Omental fat pad (tissue), 4 donors: Measurements from ENCODE around the gene VDAC1. TPM values are rescaled to one million over a fixed set of nuclear protein-coding genes. Genes with fewer than 3 reads are reported as not detected.
"Not testable (repeated sequence)": the region's sequence is repeated elsewhere in the genome, so short reads cannot be mapped to it uniquely, and the experiment has no call there.

ENCODE experiments used
- ATAC-seq: fragments of 150-250 bp; one replicate; pipeline ENCODE4 v1.9.1; 2016; ENCODE audit warnings: mild to moderate bottlenecking, moderate library complexity; ENCODE audit not compliant: low FRiP score
- DNase-seq: peaks from one replicate; pipeline ENCODE4 v3.0.0-alpha.2; 2019; ENCODE audit warnings: low spot score
- CTCF ChIP-seq, 3 donors: fragments of 450-650 bp; IDR thresholded peaks; one replicate each; pipeline ENCODE4 v1.5.1; 2016 to 2017; ENCODE audit warnings: antibody characterized with exemption in 3 of 3, mild to moderate bottlenecking in 3 of 3, moderate library complexity in 2 of 3
- total RNA-seq, 4 donors: library from RNA; depleted of rRNA; stranded (reverse); fragments of >200 nt; gene quantifications; one replicate each; pipeline ENCODE4 v1.1.0, GENCODE V29; 2016

VDAC1 gene
- total RNA-seq, 4 donors from 2014 or later = 83.4 to 182 (median 150) TPM

- TF ChIP-seq CTCF (IDR thresholded peaks at IDR 0.05) = no peak
- DNase-seq = no peak
- ATAC-seq = no peak
Observed at GRCh38 chr5:133938929-133939328, 65.8 kb downstream of the VDAC1 start.

GRCh38 chr5:133938039-133938821 is 66.5 kb downstream of the VDAC1 start:
- TF ChIP-seq CTCF (IDR thresholded peaks at IDR 0.05) = no peak
- ATAC-seq (no peak), DNase-seq (no peak)

GRCh38 chr5:133937628-133938027 is 67.1 kb downstream of the VDAC1 start:
- ATAC-seq, DNase-seq: not testable (repeated sequence)

GRCh38 chr5:133936651-133937015 is 68.1 kb downstream of the VDAC1 start:
- no peak for TF ChIP-seq CTCF (IDR thresholded peaks at IDR 0.05)
- no peak for ATAC-seq
- no peak for DNase-seq

- not testable (repeated sequence) for ATAC-seq, DNase-seq
Observed at GRCh38 chr5:133935991-133936650, 68.7 kb downstream of the VDAC1 start.

GRCh38 chr5:133935667-133935940 is 69.2 kb downstream of the VDAC1 start:
- DNase-seq (no peak), ATAC-seq (no peak)
- TF ChIP-seq CTCF (IDR thresholded peaks at IDR 0.05) = no peak

GRCh38 chr5:133934822-133935666 is 69.7 kb downstream of the VDAC1 start:
- TF ChIP-seq CTCF (IDR thresholded peaks at IDR 0.05) = no peak
- no peak for ATAC-seq
- DNase-seq = no peak
